Activated CD4-positive, alpha-beta T cell treated with anti-CD3 and anti-CD28 coated beads, Interleukin-2, Interleukin-4, amounts not matched to agents 100 ng/mL and 50 ng/mL, durations not matched to agents 16 hours and 8 hours (primary cell): ENCODE measurements around the gene LFNG.
"Not testable (repeated sequence)": the region's sequence is repeated elsewhere in the genome, so short reads cannot be mapped to it uniquely, and the experiment has no call there.

Source experiments
- DNase-seq: peaks from one replicate; pipeline ENCODE4 v3.0.0-alpha.2; 2020; ENCODE audit warnings: low spot score

Gene LFNG

GRCh38 chr7:2530071-2530987, 10.8 kb downstream of the LFNG start:
- DNase-seq, result peak; percentile 84

GRCh38 chr7:2530994-2531795, 11.6 kb downstream of the LFNG start:
- not testable (repeated sequence) for DNase-seq

- not testable (repeated sequence) for DNase-seq
Measured at GRCh38 chr7:2531796-2532110, 12.2 kb downstream of the LFNG start.

GRCh38 chr7:2532199-2532772, 12.7 kb downstream of the LFNG start:
- not testable (repeated sequence) for DNase-seq

- not testable (repeated sequence) for DNase-seq
Measured at GRCh38 chr7:2532816-2533215, 13.2 kb downstream of the LFNG start.

- not testable (repeated sequence) for DNase-seq
Measured at GRCh38 chr7:2533566-2533965, 14.0 kb downstream of the LFNG start.

- not testable (repeated sequence) for DNase-seq
Measured at GRCh38 chr7:2534214-2534613, 14.6 kb downstream of the LFNG start.

GRCh38 chr7:2535872-2536627, 16.5 kb downstream of the LFNG start:
- not testable (repeated sequence) for DNase-seq

GRCh38 chr7:2537981-2538851, 18.6 kb downstream of the LFNG start:
- no peak for DNase-seq

GRCh38 chr7:2539031-2539911, 19.7 kb downstream of the LFNG start:
- no peak for DNase-seq

- no peak for DNase-seq
Measured at GRCh38 chr7:2540133-2540532, 20.6 kb downstream of the LFNG start.

GRCh38 chr7:2540641-2541051, 21.1 kb downstream of the LFNG start:
- DNase-seq, result no peak

GRCh38 chr7:2541291-2542010, 21.9 kb downstream of the LFNG start:
- DNase-seq, result no peak

- no peak for DNase-seq
Measured at GRCh38 chr7:2542011-2542915, 22.7 kb downstream of the LFNG start.

- DNase-seq, result no peak
Measured at GRCh38 chr7:2542916-2543871, 23.6 kb downstream of the LFNG start.

- no peak for DNase-seq
Measured at GRCh38 chr7:2544541-2545188, 25.1 kb downstream of the LFNG start.
